DOHH2 (cell line): ENCODE results near the gene EVC.

Experiments used
- CTCF ChIP-seq: fragments of 200-600 bp; sonication (generic); IDR thresholded peaks from one replicate; pipeline ENCODE4 v1.5.1; 2014; ENCODE audit warnings: antibody characterized with exemption, mild to moderate bottlenecking, low read depth, low read length; ENCODE audit not compliant: poor library complexity, severe bottlenecking
- EZH2phosphoT487 ChIP-seq: fragments of 200-600 bp; sonication (generic); IDR thresholded peaks from 2 replicates; pipeline ENCODE4 v1.6.1; 2017; ENCODE audit warnings: borderline replicate concordance, mild to moderate bottlenecking, antibody characterized with exemption, low read length, moderate library complexity, mixed read lengths

- TF ChIP-seq CTCF (no peak), EZH2phosphoT487 (no peak)
Measured at GRCh38 chr4:5801696-5802095, 90.7 kb downstream of the EVC start.
